Testis (tissue), 2 donors: ENCODE results near the gene TMEM229A.

ENCODE experiments used
- POLR2A ChIP-seq: fragments of 450-650 bp; IDR thresholded peaks from one replicate; pipeline ENCODE4 v1.6.1; 2017; ENCODE audit warnings: antibody characterized with exemption, mild to moderate bottlenecking, moderate library complexity
- TF ChIP-seq, protein P1 (sequence below), 3 experiments: fragments of 450-650 bp in 2 of 3; fragments of 200-600 bp in 1 of 3; sonication (generic) in 1 of 3; IDR thresholded peaks; one replicate each; pipeline ENCODE4 v1.5.1; 2016 to 2019; ENCODE audit warnings: antibody characterized with exemption in 3 of 3, mild to moderate bottlenecking in 2 of 3, moderate library complexity in 1 of 3

DNA sequence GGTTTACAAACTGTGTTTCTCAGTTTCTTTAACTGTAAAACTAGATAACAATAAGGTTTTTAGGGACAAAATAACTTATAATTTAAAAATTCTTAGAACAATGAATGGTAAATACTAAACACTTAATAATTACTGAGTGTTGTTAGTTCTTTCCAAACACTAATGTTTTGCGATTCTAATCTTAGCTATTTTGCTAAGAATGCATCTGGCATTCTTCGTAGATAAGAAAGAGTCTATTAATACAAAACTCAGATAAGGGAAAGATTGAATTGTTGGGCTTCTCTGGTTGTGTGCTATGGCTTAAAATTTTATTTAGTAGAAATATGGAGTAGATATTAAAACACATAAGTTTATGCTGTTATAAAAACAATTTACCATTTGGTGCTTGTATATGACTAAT, 45.4 kb downstream of the TMEM229A start:
- TF ChIP-seq, protein P1, sequence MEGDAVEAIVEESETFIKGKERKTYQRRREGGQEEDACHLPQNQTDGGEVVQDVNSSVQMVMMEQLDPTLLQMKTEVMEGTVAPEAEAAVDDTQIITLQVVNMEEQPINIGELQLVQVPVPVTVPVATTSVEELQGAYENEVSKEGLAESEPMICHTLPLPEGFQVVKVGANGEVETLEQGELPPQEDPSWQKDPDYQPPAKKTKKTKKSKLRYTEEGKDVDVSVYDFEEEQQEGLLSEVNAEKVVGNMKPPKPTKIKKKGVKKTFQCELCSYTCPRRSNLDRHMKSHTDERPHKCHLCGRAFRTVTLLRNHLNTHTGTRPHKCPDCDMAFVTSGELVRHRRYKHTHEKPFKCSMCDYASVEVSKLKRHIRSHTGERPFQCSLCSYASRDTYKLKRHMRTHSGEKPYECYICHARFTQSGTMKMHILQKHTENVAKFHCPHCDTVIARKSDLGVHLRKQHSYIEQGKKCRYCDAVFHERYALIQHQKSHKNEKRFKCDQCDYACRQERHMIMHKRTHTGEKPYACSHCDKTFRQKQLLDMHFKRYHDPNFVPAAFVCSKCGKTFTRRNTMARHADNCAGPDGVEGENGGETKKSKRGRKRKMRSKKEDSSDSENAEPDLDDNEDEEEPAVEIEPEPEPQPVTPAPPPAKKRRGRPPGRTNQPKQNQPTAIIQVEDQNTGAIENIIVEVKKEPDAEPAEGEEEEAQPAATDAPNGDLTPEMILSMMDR (IDR thresholded peaks at IDR 0.05), result no peak
- TF ChIP-seq POLR2A, result no peak
